ENCODE measurements around the gene MEG3. TPM values are rescaled to one million over a fixed set of nuclear protein-coding genes. Genes with fewer than 3 reads are reported as not detected.

MEG3 gene
- total and polyA plus RNA-seq, 9 of the 15 experiments (the other 6 are each of a cell fraction or from before 2014, with no cell fraction given), result 0.10 to 5.3 (median 1.0) TPM; not detected in 1

DNA sequence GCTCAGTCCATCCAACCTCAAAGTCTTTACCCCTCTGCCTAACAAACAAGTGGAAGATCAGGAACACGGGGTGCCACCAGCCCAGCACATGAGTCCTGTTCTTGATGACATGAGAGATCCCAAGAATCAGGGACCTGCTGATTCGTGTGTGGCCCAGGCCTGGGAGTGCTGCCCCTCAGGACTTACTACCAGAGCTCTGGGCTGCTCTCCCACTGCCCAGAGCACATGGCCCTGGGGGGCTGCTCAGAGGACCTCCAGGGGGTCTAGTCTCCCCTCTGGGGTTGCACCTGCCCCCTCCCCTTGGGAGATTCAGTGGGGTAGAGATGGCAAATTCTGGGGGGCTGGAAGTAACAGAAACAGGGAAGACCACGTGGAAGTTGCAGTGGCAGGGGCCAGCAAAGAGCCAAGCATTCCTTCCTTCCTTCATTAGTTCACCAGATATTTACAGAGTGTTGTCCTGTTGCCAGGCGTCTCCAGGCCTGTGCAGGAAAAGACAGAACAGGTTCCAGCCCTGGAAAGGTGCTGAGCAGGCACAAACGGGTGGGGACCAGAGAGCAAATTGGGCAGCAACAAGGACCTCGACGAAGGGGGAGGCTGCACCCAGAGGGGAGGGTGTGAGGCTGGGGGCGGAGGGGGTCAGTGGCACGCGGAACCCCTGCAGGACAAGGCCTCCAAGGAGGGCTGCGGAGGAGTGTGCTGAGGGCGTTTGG lies 45.1 kb upstream of the MEG3 start:
- Histone ChIP-seq H3K27me3 (ENCODE audit: control insufficient read depth in 2 of 2, insufficient read depth in 2 of 2, low read length in 2 of 2) (no peaks in the 10 kb centered on the region), H2AFZ (ENCODE audit: low read depth, low read length) (no peak overlapping the region), H3K9ac (ENCODE audit: insufficient read depth in 1 of 2, low read depth in 2 of 2, low read length in 2 of 2) (no peak overlapping the region), H3K9me1 (ENCODE audit: control insufficient read depth, insufficient read depth, low read length) (no peaks in the 10 kb centered on the region), H3K4me1 (replicated peaks in 1 of 2; ENCODE audit: control insufficient read depth in 2 of 2, insufficient read depth in 2 of 2, low read length in 2 of 2) (peaks cover 0 to 39% of the 10 kb centered on the region in 2 experiments; a peak in 4 of 5 replicates), H3K27ac (ENCODE audit: extremely low read depth, low read depth, low read length) (no peak overlapping the region), H3K4me3 (no peak overlapping the region), H3K79me2 (ENCODE audit: control insufficient read depth, insufficient read depth, low read length) (no peaks in the 10 kb centered on the region), H4K20me1 (replicated peaks; ENCODE audit: control insufficient read depth, insufficient read depth, low read length) (no peaks in the 10 kb centered on the region), H3K9me3 (replicated peaks; ENCODE audit: control insufficient read depth, insufficient read depth, low read depth, low read length) (no peaks in the 10 kb centered on the region), H3K4me2 (ENCODE audit: insufficient read depth, low read length) (no peak overlapping the region), H3K36me3 (ENCODE audit: control insufficient read depth, insufficient read depth, low read length) (no peaks in the 10 kb centered on the region)
- ATAC-seq, result no peak
- FAIRE-seq, result no peak
- TF ChIP-seq ZNF316 (IDR thresholded peaks at IDR 0.05) (peak; percentile 27; the same call in 1 of the 2 replicates), TRIM28 (IDR thresholded peaks at IDR 0.05) (no peak), TCF3 (CRISPR knock-in tag; IDR thresholded peaks at IDR 0.05) (no peak), BRD4 (IDR thresholded peaks at IDR 0.05) (no peak)
- ChIA-PET CTCF (ENCODE audit: low intra/inter-chr PET ratio) (no interaction called here), POLR2A (interaction anchor here (0.6 kb wide), 1 partner anchor 10 kb away, joined by 3 read pairs; no protein-coding TSS in a partner anchor)
- no TSS peak for BruUV-seq (replicated peaks)
- in situ Hi-C loops (cut with MboI) (no loop called here), intact Hi-C loops (cut with micrococcal nuclease) (no loop called here)
- 57% methylated on average over 7 of the region's 12 CpGs for WGBS (ENCODE audit: insufficient coverage, low coverage, missing lambda C conversion rate)
- DNase-seq (ENCODE audit: extremely low read depth in 1 of 4, low spot score in 3 of 4), result no peak

DNA sequence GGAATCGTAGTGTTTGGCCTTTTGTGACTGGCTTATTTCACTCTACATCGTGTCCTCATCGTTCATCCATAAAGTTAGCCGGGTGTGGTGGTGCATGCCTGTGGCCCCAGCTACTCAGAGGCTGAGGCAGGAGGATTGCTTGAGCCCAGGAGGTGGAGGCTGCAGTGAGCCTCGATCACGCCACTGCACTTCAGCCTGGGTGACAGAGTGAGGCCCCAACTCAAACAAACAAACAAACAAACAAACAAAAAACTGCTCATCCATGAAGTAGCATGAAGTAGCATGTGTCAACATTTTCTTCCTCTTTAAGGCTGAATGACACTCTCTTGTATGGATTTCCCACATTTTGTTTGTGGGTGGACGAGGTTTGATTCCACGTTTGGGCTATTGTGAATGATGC lies 44.0 kb upstream of the MEG3 start:
- no peak overlapping the region for H3K4me3 ChIP-seq
- ChIA-PET CTCF (ENCODE audit: low intra/inter-chr PET ratio) (no interaction called here), POLR2A (no interaction called here)
- WGBS (ENCODE audit: insufficient coverage, low coverage, missing lambda C conversion rate), result 82% methylated on average over 8 of the region's 8 CpGs
- no peaks in the 10 kb centered on the region for H3K9me3 ChIP-seq (replicated peaks; ENCODE audit: control insufficient read depth, insufficient read depth, low read depth, low read length)
- 0 out of 2 replicates have a peak overlapping the region, but pooled peaks have one; percentile 9 for H2AFZ ChIP-seq (ENCODE audit: low read depth, low read length)
- no peak overlapping the region for H3K4me2 ChIP-seq (ENCODE audit: insufficient read depth, low read length)
- intact Hi-C loops (cut with micrococcal nuclease) (no loop called here), in situ Hi-C loops (cut with MboI) (no loop called here)
- ATAC-seq, result no peak
- no peaks in the 10 kb centered on the region for H3K36me3 ChIP-seq (ENCODE audit: control insufficient read depth, insufficient read depth, low read length)
- no peaks in the 10 kb centered on the region for H3K27me3 ChIP-seq (ENCODE audit: control insufficient read depth in 2 of 2, insufficient read depth in 2 of 2, low read length in 2 of 2)
- FAIRE-seq, result no peak
- DNase-seq (ENCODE audit: extremely low read depth in 1 of 4, low spot score in 3 of 4), result no peak
- peaks cover 4 to 31% of the 10 kb centered on the region in 2 experiments; a peak in 4 of 5 replicates for H3K4me1 ChIP-seq (replicated peaks in 1 of 2; ENCODE audit: control insufficient read depth in 2 of 2, insufficient read depth in 2 of 2, low read length in 2 of 2)
- no peak overlapping the region for H3K9ac ChIP-seq (ENCODE audit: insufficient read depth in 1 of 2, low read depth in 2 of 2, low read length in 2 of 2)
- H3K9me1 ChIP-seq (ENCODE audit: control insufficient read depth, insufficient read depth, low read length), result no peaks in the 10 kb centered on the region
- TF ChIP-seq CC2D1A (IDR thresholded peaks at IDR 0.05), result no peak
- no peaks in the 10 kb centered on the region for H4K20me1 ChIP-seq (replicated peaks; ENCODE audit: control insufficient read depth, insufficient read depth, low read length)
- H3K27ac ChIP-seq (ENCODE audit: extremely low read depth, low read depth, low read length), result no peak overlapping the region
- no peaks in the 10 kb centered on the region for H3K79me2 ChIP-seq (ENCODE audit: control insufficient read depth, insufficient read depth, low read length)
- BruUV-seq (replicated peaks), result no TSS peak

Data from K562 (cell line).